Measurements from ENCODE around the gene GNPDA2.

GRCh38 chr4:44766453-44766852 lies 40.1 kb upstream of the GNPDA2 start:
- TF ChIP-seq ZNF274 (IDR thresholded peaks at IDR 0.05; ENCODE audit: low read depth, low read length) = no peak
- no peak for TF ChIP-seq YY1 (IDR thresholded peaks at IDR 0.05; ENCODE audit: insufficient read depth, insufficient read length)
- TF ChIP-seq SUZ12 (IDR thresholded peaks at IDR 0.05; ENCODE audit: extremely low read depth, insufficient read depth, insufficient read length) = no peak

Measured in NT2/D1 (cell line).